NCI-H345 treated with DMSO at 0.1 percent for 48 hours (cell line): ENCODE measurements around the gene MFNG.
A peak's percentile ranks its signal among the peaks of the same experiment; 100 is the strongest.

Experiments used
- DNase-seq: peaks from one replicate; lab custom pipeline; 2025; ENCODE audit not compliant: unreplicated experiment; lab: John Stamatoyannopoulos, UW

Gene MFNG

GRCh38 chr22:37453696-37454095 lies 32.5 kb downstream of the MFNG start:
- no peak for DNase-seq

GRCh38 chr22:37451218-37451617 lies 35.0 kb downstream of the MFNG start:
- DNase-seq = no peak

- no peak for DNase-seq
Observed at GRCh38 chr22:37449331-37450001, 36.7 kb downstream of the MFNG start.

- peak; percentile 57 for DNase-seq
Observed at GRCh38 chr22:37448516-37449127, 37.6 kb downstream of the MFNG start.

GRCh38 chr22:37445501-37445900 lies 40.7 kb downstream of the MFNG start:
- no peak for DNase-seq

- DNase-seq = no peak
Observed at GRCh38 chr22:37443977-37444376, 42.2 kb downstream of the MFNG start.

- DNase-seq = no peak
Observed at GRCh38 chr22:37443086-37443485, 43.1 kb downstream of the MFNG start.

- DNase-seq = no peak
Observed at GRCh38 chr22:37442537-37442936, 43.6 kb downstream of the MFNG start.

GRCh38 chr22:37442135-37442534 lies 44.0 kb downstream of the MFNG start:
- DNase-seq = no peak

- no peak for DNase-seq
Observed at GRCh38 chr22:37440875-37441274, 45.3 kb downstream of the MFNG start.

GRCh38 chr22:37439347-37439746 lies 46.8 kb downstream of the MFNG start:
- peak; percentile 20 for DNase-seq

- no peak for DNase-seq
Observed at GRCh38 chr22:37435970-37436603, 50.1 kb downstream of the MFNG start.

- no peak for DNase-seq
Observed at GRCh38 chr22:37433786-37434185, 52.4 kb downstream of the MFNG start.

- no peak for DNase-seq
Observed at GRCh38 chr22:37432708-37433054, 53.5 kb downstream of the MFNG start.

- DNase-seq = no peak
Observed at GRCh38 chr22:37431801-37432707, 54.1 kb downstream of the MFNG start.

- no peak for DNase-seq
Observed at GRCh38 chr22:37431366-37431765, 54.8 kb downstream of the MFNG start.

- DNase-seq = no peak
Observed at GRCh38 chr22:37430941-37431340, 55.2 kb downstream of the MFNG start.

GRCh38 chr22:37428649-37429586 lies 57.3 kb downstream of the MFNG start:
- DNase-seq = no peak

GRCh38 chr22:37427711-37428635 lies 58.2 kb downstream of the MFNG start:
- DNase-seq = no peak
